ENCODE results near the gene TMEM245. TPM values are rescaled to one million over a fixed set of nuclear protein-coding genes. Genes with fewer than 3 reads are reported as not detected.

Gene TMEM245
- total and polyA plus RNA-seq, 10 of the 15 experiments (the other 5 are each of a cell fraction or from before 2014, with no cell fraction given): 7.4 to 36.1 (median 19.0) TPM

DNA sequence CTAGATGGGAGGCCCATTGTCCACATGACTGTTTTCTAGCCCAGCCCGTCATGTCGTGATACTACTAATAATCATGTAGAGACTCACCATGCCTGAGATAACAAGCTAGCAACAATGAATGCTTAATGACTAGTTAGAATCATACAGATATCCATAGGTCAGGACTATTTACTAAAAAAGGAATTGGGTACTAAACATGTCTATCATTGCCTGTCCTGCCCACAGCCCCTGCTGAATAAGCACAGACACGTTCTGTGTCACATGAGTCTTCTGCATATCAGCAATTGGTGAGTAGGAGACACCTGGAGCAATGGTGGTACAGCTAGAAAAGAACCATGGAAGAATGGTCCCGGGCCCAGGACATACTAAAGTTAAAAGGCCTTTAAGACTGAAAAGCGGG, 29.3 kb upstream of the TMEM245 start:
- Histone ChIP-seq H4K20me1 (ENCODE audit: control insufficient read depth, insufficient read depth) (no peaks in the 10 kb centered on the region), H3K4me1 (ENCODE audit: control insufficient read depth, insufficient read depth, low read length) (no peaks in the 10 kb centered on the region), H3K27ac (ENCODE audit: control insufficient read depth, insufficient read depth) (no peak overlapping the region), H3K27me3 (replicated peaks in 1 of 2; ENCODE audit: control insufficient read depth in 2 of 2, insufficient read depth in 2 of 2, low read length in 1 of 2) (no peaks in the 10 kb centered on the region), H3K4me2 (ENCODE audit: control insufficient read depth, insufficient read depth) (no peak overlapping the region), H3K79me2 (ENCODE audit: control insufficient read depth, insufficient read depth, low read length) (no peaks in the 10 kb centered on the region), H3K9ac (ENCODE audit: control insufficient read depth, insufficient read depth, low read length) (no peak overlapping the region), H3K9me3 (replicated peaks; ENCODE audit: control insufficient read depth, insufficient read depth, low read length) (peaks cover 3% of the 10 kb centered on the region; the same call in 2 of the 3 replicates), H2AFZ (ENCODE audit: control insufficient read depth, low read depth, low read length) (no peak overlapping the region), H3K36me3 (ENCODE audit: control insufficient read depth in 2 of 2, insufficient read depth in 2 of 2, low read length in 1 of 2) (no peaks in the 10 kb centered on the region), H3K4me3 (no peak overlapping the region)
- POLR2A ChIA-PET: no interaction called here
- in situ Hi-C loops (cut with MboI) (no loop called here), intact Hi-C loops (cut with micrococcal nuclease; ENCODE audit: unreplicated experiment) (no loop called here)
- ATAC-seq: no peak
- 49% methylated on average over 5 of the region's 5 CpGs for WGBS (ENCODE audit: insufficient coverage, insufficient replicate concordance, low lambda C conversion rate, missing lambda C conversion rate)
- no TSS peak for BruUV-seq (replicated peaks)
- no peak for FAIRE-seq
- CTCF ChIA-PET: no interaction called here
- SMC1A ChIA-PET (ENCODE audit: uncharacterized antibody, unreplicated experiment): no interaction called here
- TF ChIP-seq, protein P1, sequence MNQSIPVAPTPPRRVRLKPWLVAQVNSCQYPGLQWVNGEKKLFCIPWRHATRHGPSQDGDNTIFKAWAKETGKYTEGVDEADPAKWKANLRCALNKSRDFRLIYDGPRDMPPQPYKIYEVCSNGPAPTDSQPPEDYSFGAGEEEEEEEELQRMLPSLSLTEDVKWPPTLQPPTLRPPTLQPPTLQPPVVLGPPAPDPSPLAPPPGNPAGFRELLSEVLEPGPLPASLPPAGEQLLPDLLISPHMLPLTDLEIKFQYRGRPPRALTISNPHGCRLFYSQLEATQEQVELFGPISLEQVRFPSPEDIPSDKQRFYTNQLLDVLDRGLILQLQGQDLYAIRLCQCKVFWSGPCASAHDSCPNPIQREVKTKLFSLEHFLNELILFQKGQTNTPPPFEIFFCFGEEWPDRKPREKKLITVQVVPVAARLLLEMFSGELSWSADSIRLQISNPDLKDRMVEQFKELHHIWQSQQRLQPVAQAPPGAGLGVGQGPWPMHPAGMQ (IDR thresholded peaks at IDR 0.05; ENCODE audit: borderline replicate concordance): no peak
- no peak for TF ChIP-seq CREM (IDR thresholded peaks at IDR 0.05; ENCODE audit: low read depth)
- no peak for TF ChIP-seq CEBPB (IDR thresholded peaks at IDR 0.05; ENCODE audit: borderline replicate concordance in 1 of 2, low read depth in 2 of 2, low read length in 2 of 2)
- TF ChIP-seq, protein P2, sequence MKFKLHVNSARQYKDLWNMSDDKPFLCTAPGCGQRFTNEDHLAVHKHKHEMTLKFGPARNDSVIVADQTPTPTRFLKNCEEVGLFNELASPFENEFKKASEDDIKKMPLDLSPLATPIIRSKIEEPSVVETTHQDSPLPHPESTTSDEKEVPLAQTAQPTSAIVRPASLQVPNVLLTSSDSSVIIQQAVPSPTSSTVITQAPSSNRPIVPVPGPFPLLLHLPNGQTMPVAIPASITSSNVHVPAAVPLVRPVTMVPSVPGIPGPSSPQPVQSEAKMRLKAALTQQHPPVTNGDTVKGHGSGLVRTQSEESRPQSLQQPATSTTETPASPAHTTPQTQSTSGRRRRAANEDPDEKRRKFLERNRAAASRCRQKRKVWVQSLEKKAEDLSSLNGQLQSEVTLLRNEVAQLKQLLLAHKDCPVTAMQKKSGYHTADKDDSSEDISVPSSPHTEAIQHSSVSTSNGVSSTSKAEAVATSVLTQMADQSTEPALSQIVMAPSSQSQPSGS (IDR thresholded peaks at IDR 0.05; ENCODE audit: low read length): no peak
- no peak for TF ChIP-seq TARDBP (IDR thresholded peaks at IDR 0.05; ENCODE audit: borderline replicate concordance)
- no peak for TF ChIP-seq MTA3 (IDR thresholded peaks at IDR 0.05; ENCODE audit: borderline replicate concordance, low read length)
- no peak for TF ChIP-seq NBN (IDR thresholded peaks at IDR 0.05)
- no peak for TF ChIP-seq RBBP5 (conservative IDR thresholded peaks at IDR 0.05)
- TF ChIP-seq ZNF622 (IDR thresholded peaks at IDR 0.05): no peak
- TF ChIP-seq SRF (IDR thresholded peaks at IDR 0.05; ENCODE audit: low read depth in 2 of 2, low read length in 2 of 2): no peak
- TF ChIP-seq GABPA (IDR thresholded peaks at IDR 0.05; ENCODE audit: low read depth): no peak
- no peak for TF ChIP-seq DPF2 (IDR thresholded peaks at IDR 0.05)
- TF ChIP-seq JUNB (IDR thresholded peaks at IDR 0.05): no peak
- no peak for TF ChIP-seq RAD51 (IDR thresholded peaks at IDR 0.05)
- RAD21 ChIA-PET (ENCODE audit: unreplicated experiment): no interaction called here
- DNase-seq (ENCODE audit: low read depth, low spot score): no peak
